Caco-2 (cell line): Measurements from ENCODE around the gene UBA1. TPM values are rescaled to one million over a fixed set of nuclear protein-coding genes. Genes with fewer than 3 reads are reported as not detected.

ENCODE experiments used
- BruUV-seq: library from RNA; stranded (reverse); fragments of 400-500 nt; replicated peaks from 2 replicates; lab custom pipeline; 2021; lab: Mats Ljungman, UMichigan
- CTCF ChIA-PET: fragments of 300-600 bp; sonication (Branson Sonifier 250); formaldehyde crosslinking; loops from one replicate; lab custom pipeline; 2022; ENCODE audit warnings: antibody characterized with exemption; lab: Charles Lee
- POLR2A ChIA-PET: fragments of 300-600 bp; sonication (Branson Sonifier 250); formaldehyde crosslinking; loops from one replicate; lab custom pipeline; 2022; ENCODE audit warnings: antibody characterized with exemption; lab: Charles Lee
- DNase-seq, 2 experiments: peaks; one replicate each; pipeline versions ENCODE4 v3.0.0 to v3.0.0-alpha.2; 2020 to 2022
- H3K27me3 ChIP-seq: replicated peaks from 2 replicates; pipeline ENCODE4 v1.6.0; 2011; ENCODE audit warnings: low read length; ENCODE audit not compliant: control insufficient read depth, insufficient read depth
- H3K36me3 ChIP-seq: 2 replicates; pipeline ENCODE4 v1.5.1; 2011; ENCODE audit warnings: low read length; ENCODE audit not compliant: control insufficient read depth, insufficient read depth
- H3K4me1 ChIP-seq: fragments of 250-450 bp; sonication (Bioruptor Pico); 2 replicates; pipeline ENCODE4 v1.5.1; 2020; ENCODE audit warnings: mild to moderate bottlenecking
- H3K4me3 ChIP-seq: 2 replicates; pipeline ENCODE4 v1.5.1; 2011; ENCODE audit warnings: low read depth, mild to moderate bottlenecking, control low read depth, low read length
- H3K9me3 ChIP-seq: fragments of 250-450 bp; sonication (Bioruptor Pico); 2 replicates; pipeline ENCODE4 v1.5.1; 2020; ENCODE audit warnings: mild to moderate bottlenecking, moderate library complexity
- H3K27ac Mint-ChIP-seq: one replicate; pipeline ENCODE4 v1.8.0; 2022; ENCODE audit warnings: mixed read lengths; ENCODE audit not compliant: unreplicated experiment
- H3K27me3 Mint-ChIP-seq: one replicate; pipeline ENCODE4 v1.8.0; 2022; ENCODE audit warnings: mixed read lengths; ENCODE audit not compliant: insufficient read depth, unreplicated experiment
- H3K36me3 Mint-ChIP-seq: one replicate; pipeline ENCODE4 v1.8.0; 2022; ENCODE audit warnings: mild to moderate bottlenecking, mixed read lengths; ENCODE audit not compliant: insufficient read depth, unreplicated experiment
- H3K4me1 Mint-ChIP-seq: one replicate; pipeline ENCODE4 v1.8.0; 2022; ENCODE audit warnings: low read depth, mixed read lengths; ENCODE audit not compliant: unreplicated experiment
- H3K4me3 Mint-ChIP-seq: one replicate; pipeline ENCODE4 v1.8.0; 2022; ENCODE audit warnings: mild to moderate bottlenecking, moderate library complexity, mixed read lengths; ENCODE audit not compliant: unreplicated experiment
- H3K9me3 Mint-ChIP-seq: one replicate; pipeline ENCODE4 v1.8.0; 2022; ENCODE audit warnings: mixed read lengths; ENCODE audit not compliant: unreplicated experiment
- CTCF ChIP-seq, 2 experiments: fragments of 200-600 bp in 1 of 2; IDR thresholded peaks; 1 replicate in 1 of 2; 2 replicates in 1 of 2; pipeline versions ENCODE4 v1.5.1 to v1.8.0; 2011 to 2022; ENCODE audit warnings: antibody characterized with exemption in 1 of 2, control low read depth in 1 of 2, inconsistent platforms in 1 of 2, low read depth in 1 of 2, low read length in 1 of 2, mild to moderate bottlenecking in 1 of 2, moderate library complexity in 1 of 2; ENCODE audit not compliant: insufficient read depth in 1 of 2, severe bottlenecking in 1 of 2, unreplicated experiment in 1 of 2
- intact Hi-C: fragments of 100-400 bp; cut with micrococcal nuclease; formaldehyde crosslinking; loops from one replicate; pipeline ENCODE4 v1.10.0; 2022; ENCODE audit not compliant: unreplicated experiment
- total RNA-seq: library from RNA; stranded (reverse); gene quantifications from 2 replicates; pipeline ENCODE4 v1.2.3, GENCODE V29; 2022

The UBA1 gene
- total RNA-seq, 1 experiment from 2014 or later, result 156 TPM

GRCh38 chrX:47169273-47169672, 24.4 kb upstream of the UBA1 start:
- Mint-ChIP-seq H3K9me3 (no peaks in the 10 kb centered on the region), H3K36me3 (peaks cover 30% of the 10 kb centered on the region), H3K4me3 (no peak overlapping the region), H3K4me1 (no peaks in the 10 kb centered on the region), H3K27ac (no peak overlapping the region), H3K27me3 (no peaks in the 10 kb centered on the region)
- Histone ChIP-seq H3K36me3 (no peaks in the 10 kb centered on the region), H3K4me3 (no peak overlapping the region), H3K4me1 (no peaks in the 10 kb centered on the region), H3K27me3 (no peaks in the 10 kb centered on the region), H3K9me3 (no peaks in the 10 kb centered on the region)
- no peak for DNase-seq
- BruUV-seq, result no TSS peak
- intact Hi-C loops, result no loop called here
- ChIA-PET CTCF (no interaction called here), POLR2A (no interaction called here)
- no peak for TF ChIP-seq CTCF (IDR thresholded peaks at IDR 0.05; ENCODE audit: insufficient read depth in 1 of 2, low read depth in 1 of 2, low read length in 1 of 2, severe bottlenecking in 1 of 2, unreplicated experiment in 1 of 2)

GRCh38 chrX:47169726-47170515, 23.7 kb upstream of the UBA1 start:
- no TSS peak for BruUV-seq
- no peak overlapping the region for H3K27ac Mint-ChIP-seq
- Histone ChIP-seq H3K4me3 (no peak overlapping the region), H3K9me3 (no peaks in the 10 kb centered on the region), H3K4me1 (no peaks in the 10 kb centered on the region), H3K27me3 (no peaks in the 10 kb centered on the region), H3K36me3 (no peaks in the 10 kb centered on the region)
- H3K36me3 Mint-ChIP-seq, result peaks cover 24% of the 10 kb centered on the region
- ChIA-PET CTCF (interaction anchor here (1.1 kb wide), 1 partner anchor 25 kb away, joined by 3 read pairs; the partner anchor contains the start of genes NDUFB11 and RBM10), POLR2A (no interaction called here)
- no peak for TF ChIP-seq CTCF (IDR thresholded peaks at IDR 0.05; ENCODE audit: insufficient read depth in 1 of 2, low read depth in 1 of 2, low read length in 1 of 2, severe bottlenecking in 1 of 2, unreplicated experiment in 1 of 2)
- H3K4me3 Mint-ChIP-seq, result no peak overlapping the region
- no peak for DNase-seq
- intact Hi-C loops, result no loop called here
- H3K27me3 Mint-ChIP-seq, result no peaks in the 10 kb centered on the region
- no peaks in the 10 kb centered on the region for H3K9me3 Mint-ChIP-seq
- no peaks in the 10 kb centered on the region for H3K4me1 Mint-ChIP-seq

- no peaks in the 10 kb centered on the region for H3K9me3 Mint-ChIP-seq
- POLR2A ChIA-PET, result no interaction called here
- no peaks in the 10 kb centered on the region for H3K9me3 ChIP-seq
- no peaks in the 10 kb centered on the region for H3K27me3 Mint-ChIP-seq
- no peaks in the 10 kb centered on the region for H3K36me3 ChIP-seq
- no peak overlapping the region for H3K4me3 Mint-ChIP-seq
- no peak for DNase-seq
- no peak overlapping the region for H3K4me3 ChIP-seq
- H3K4me1 ChIP-seq, result no peaks in the 10 kb centered on the region
- H3K27me3 ChIP-seq, result no peaks in the 10 kb centered on the region
- H3K36me3 Mint-ChIP-seq, result peaks cover 30% of the 10 kb centered on the region
- intact Hi-C loops, result no loop called here
- no peak for TF ChIP-seq CTCF (IDR thresholded peaks at IDR 0.05; ENCODE audit: insufficient read depth in 1 of 2, low read depth in 1 of 2, low read length in 1 of 2, severe bottlenecking in 1 of 2, unreplicated experiment in 1 of 2)
- CTCF ChIA-PET, result no interaction called here
- no peaks in the 10 kb centered on the region for H3K4me1 Mint-ChIP-seq
- no peak overlapping the region for H3K27ac Mint-ChIP-seq
- BruUV-seq, result no TSS peak
Measured at GRCh38 chrX:47170861-47171692, 22.6 kb upstream of the UBA1 start.
